Measurements from ENCODE around the gene EPB41L4A.

DNA sequence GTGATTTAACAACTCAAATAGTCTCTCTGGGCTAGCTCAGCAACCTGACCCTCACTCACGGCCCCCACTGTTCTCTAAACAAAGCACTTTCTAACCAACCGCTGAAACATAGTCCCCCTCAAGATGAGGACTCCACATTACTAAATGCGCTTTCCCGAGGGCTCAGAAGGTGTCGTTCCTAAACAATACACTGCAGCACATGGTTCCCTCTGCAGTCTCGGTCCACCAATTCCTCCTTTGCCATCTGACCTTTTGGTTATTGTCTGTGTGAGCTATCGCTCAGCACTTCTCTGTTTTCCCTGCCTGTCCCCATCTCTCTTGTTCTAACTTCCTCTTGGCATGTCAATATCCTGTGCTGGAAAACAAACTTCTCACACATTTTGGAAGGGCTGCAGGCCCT lies 7.2 kb downstream of the EPB41L4A start:
- TF ChIP-seq, protein P1, sequence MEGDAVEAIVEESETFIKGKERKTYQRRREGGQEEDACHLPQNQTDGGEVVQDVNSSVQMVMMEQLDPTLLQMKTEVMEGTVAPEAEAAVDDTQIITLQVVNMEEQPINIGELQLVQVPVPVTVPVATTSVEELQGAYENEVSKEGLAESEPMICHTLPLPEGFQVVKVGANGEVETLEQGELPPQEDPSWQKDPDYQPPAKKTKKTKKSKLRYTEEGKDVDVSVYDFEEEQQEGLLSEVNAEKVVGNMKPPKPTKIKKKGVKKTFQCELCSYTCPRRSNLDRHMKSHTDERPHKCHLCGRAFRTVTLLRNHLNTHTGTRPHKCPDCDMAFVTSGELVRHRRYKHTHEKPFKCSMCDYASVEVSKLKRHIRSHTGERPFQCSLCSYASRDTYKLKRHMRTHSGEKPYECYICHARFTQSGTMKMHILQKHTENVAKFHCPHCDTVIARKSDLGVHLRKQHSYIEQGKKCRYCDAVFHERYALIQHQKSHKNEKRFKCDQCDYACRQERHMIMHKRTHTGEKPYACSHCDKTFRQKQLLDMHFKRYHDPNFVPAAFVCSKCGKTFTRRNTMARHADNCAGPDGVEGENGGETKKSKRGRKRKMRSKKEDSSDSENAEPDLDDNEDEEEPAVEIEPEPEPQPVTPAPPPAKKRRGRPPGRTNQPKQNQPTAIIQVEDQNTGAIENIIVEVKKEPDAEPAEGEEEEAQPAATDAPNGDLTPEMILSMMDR (tag by site-specific recombination; IDR thresholded peaks at IDR 0.05), result no peak
- TF ChIP-seq, protein P2, sequence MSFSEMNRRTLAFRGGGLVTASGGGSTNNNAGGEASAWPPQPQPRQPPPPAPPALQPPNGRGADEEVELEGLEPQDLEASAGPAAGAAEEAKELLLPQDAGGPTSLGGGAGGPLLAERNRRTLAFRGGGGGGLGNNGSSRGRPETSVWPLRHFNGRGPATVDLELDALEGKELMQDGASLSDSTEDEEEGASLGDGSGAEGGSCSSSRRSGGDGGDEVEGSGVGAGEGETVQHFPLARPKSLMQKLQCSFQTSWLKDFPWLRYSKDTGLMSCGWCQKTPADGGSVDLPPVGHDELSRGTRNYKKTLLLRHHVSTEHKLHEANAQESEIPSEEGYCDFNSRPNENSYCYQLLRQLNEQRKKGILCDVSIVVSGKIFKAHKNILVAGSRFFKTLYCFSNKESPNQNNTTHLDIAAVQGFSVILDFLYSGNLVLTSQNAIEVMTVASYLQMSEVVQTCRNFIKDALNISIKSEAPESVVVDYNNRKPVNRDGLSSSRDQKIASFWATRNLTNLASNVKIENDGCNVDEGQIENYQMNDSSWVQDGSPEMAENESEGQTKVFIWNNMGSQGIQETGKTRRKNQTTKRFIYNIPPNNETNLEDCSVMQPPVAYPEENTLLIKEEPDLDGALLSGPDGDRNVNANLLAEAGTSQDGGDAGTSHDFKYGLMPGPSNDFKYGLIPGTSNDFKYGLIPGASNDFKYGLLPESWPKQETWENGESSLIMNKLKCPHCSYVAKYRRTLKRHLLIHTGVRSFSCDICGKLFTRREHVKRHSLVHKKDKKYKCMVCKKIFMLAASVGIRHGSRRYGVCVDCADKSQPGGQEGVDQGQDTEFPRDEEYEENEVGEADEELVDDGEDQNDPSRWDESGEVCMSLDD (tag by site-specific recombination; IDR thresholded peaks at IDR 0.05), result no peak
- TF ChIP-seq ZNF266 (tag by site-specific recombination; IDR thresholded peaks at IDR 0.05; ENCODE audit: low read depth), result no peak
- no peak for TF ChIP-seq ZBTB21 (tag by site-specific recombination; IDR thresholded peaks at IDR 0.05)
- TF ChIP-seq HOXA7 (CRISPR knock-in tag; IDR thresholded peaks at IDR 0.05; ENCODE audit: borderline replicate concordance), result no peak
- no peak for TF ChIP-seq MEIS1 (CRISPR knock-in tag; IDR thresholded peaks at IDR 0.05; ENCODE audit: borderline replicate concordance)
- no peak for TF ChIP-seq ZFHX2 (tag by site-specific recombination; conservative IDR thresholded peaks at IDR 0.05)
- no peak for TF ChIP-seq ZBTB20 (tag by site-specific recombination; IDR thresholded peaks at IDR 0.05)
- TF ChIP-seq ZNF621 (tag by site-specific recombination; IDR thresholded peaks at IDR 0.05), result no peak
- TF ChIP-seq, protein P3, sequence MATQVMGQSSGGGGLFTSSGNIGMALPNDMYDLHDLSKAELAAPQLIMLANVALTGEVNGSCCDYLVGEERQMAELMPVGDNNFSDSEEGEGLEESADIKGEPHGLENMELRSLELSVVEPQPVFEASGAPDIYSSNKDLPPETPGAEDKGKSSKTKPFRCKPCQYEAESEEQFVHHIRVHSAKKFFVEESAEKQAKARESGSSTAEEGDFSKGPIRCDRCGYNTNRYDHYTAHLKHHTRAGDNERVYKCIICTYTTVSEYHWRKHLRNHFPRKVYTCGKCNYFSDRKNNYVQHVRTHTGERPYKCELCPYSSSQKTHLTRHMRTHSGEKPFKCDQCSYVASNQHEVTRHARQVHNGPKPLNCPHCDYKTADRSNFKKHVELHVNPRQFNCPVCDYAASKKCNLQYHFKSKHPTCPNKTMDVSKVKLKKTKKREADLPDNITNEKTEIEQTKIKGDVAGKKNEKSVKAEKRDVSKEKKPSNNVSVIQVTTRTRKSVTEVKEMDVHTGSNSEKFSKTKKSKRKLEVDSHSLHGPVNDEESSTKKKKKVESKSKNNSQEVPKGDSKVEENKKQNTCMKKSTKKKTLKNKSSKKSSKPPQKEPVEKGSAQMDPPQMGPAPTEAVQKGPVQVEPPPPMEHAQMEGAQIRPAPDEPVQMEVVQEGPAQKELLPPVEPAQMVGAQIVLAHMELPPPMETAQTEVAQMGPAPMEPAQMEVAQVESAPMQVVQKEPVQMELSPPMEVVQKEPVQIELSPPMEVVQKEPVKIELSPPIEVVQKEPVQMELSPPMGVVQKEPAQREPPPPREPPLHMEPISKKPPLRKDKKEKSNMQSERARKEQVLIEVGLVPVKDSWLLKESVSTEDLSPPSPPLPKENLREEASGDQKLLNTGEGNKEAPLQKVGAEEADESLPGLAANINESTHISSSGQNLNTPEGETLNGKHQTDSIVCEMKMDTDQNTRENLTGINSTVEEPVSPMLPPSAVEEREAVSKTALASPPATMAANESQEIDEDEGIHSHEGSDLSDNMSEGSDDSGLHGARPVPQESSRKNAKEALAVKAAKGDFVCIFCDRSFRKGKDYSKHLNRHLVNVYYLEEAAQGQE (tag by site-specific recombination; IDR thresholded peaks at IDR 0.05), result no peak
- TF ChIP-seq, protein P4, sequence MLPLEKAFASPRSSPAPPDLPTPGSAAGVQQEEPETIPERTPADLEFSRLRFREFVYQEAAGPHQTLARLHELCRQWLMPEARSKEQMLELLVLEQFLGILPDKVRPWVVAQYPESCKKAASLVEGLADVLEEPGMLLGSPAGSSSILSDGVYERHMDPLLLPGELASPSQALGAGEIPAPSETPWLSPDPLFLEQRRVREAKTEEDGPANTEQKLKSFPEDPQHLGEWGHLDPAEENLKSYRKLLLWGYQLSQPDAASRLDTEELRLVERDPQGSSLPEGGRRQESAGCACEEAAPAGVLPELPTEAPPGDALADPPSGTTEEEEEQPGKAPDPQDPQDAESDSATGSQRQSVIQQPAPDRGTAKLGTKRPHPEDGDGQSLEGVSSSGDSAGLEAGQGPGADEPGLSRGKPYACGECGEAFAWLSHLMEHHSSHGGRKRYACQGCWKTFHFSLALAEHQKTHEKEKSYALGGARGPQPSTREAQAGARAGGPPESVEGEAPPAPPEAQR (tag by site-specific recombination; IDR thresholded peaks at IDR 0.05), result no peak
- TF ChIP-seq, protein P5, sequence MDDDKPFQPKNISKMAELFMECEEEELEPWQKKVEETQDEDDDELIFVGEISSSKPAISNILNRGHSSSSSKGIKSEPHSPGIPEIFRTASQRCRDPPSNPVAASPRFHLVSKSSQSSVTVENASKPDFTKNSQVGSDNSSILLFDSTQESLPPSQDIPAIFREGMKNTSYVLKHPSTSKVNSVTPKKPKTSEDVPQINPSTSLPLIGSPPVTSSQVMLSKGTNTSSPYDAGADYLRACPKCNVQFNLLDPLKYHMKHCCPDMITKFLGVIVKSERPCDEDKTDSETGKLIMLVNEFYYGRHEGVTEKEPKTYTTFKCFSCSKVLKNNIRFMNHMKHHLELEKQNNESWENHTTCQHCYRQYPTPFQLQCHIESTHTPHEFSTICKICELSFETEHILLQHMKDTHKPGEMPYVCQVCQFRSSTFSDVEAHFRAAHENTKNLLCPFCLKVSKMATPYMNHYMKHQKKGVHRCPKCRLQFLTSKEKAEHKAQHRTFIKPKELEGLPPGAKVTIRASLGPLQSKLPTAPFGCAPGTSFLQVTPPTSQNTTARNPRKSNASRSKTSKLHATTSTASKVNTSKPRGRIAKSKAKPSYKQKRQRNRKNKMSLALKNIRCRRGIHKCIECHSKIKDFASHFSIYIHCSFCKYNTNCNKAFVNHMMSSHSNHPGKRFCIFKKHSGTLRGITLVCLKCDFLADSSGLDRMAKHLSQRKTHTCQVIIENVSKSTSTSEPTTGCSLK (tag by site-specific recombination; IDR thresholded peaks at IDR 0.05), result no peak
- no peak for TF ChIP-seq ZNF747 (tag by site-specific recombination; IDR thresholded peaks at IDR 0.05)

Measured in HEK293 (cell line).